Smooth muscle cell (in vitro differentiated cells): ENCODE results near the gene PPIE. TPM values are rescaled to one million over a fixed set of nuclear protein-coding genes. Genes with fewer than 3 reads are reported as not detected.

Experiments
- DNase-seq: peaks from one replicate; lab custom pipeline; 2025; ENCODE audit not compliant: unreplicated experiment; lab: John Stamatoyannopoulos, UW
- H2AFZ ChIP-seq: fragments of 200-600 bp; sonication (generic); 2 replicates; pipeline ENCODE4 v1.6.0; 2016; ENCODE audit warnings: antibody characterized with exemption, low read depth, mild to moderate bottlenecking
- H3F3A ChIP-seq: fragments of 200-600 bp; sonication (generic); 2 replicates; pipeline ENCODE4 v1.6.0; 2017; ENCODE audit warnings: antibody characterized with exemption, low read depth
- H3K27ac ChIP-seq: fragments of 200-600 bp; sonication (generic); 2 replicates; pipeline ENCODE4 v1.5.1; 2016; ENCODE audit warnings: low read depth, mild to moderate bottlenecking
- H3K27me3 ChIP-seq: fragments of 200-600 bp; sonication (generic); 2 replicates; pipeline ENCODE4 v1.6.1; 2016; ENCODE audit warnings: low read depth, mild to moderate bottlenecking
- H3K36me3 ChIP-seq: fragments of 200-600 bp; sonication (generic); 2 replicates; pipeline ENCODE4 v1.5.1; 2016; ENCODE audit warnings: low read depth
- H3K4me1 ChIP-seq: fragments of 200-600 bp; sonication (generic); 2 replicates; pipeline ENCODE4 v1.5.1; 2016; ENCODE audit warnings: low read depth
- H3K4me2 ChIP-seq: fragments of 200-600 bp; sonication (generic); 2 replicates; pipeline ENCODE4 v1.6.0; 2016; ENCODE audit warnings: mild to moderate bottlenecking
- H3K4me3 ChIP-seq: fragments of 200-600 bp; sonication (generic); 2 replicates; pipeline ENCODE4 v1.5.1; 2016; ENCODE audit warnings: mild to moderate bottlenecking
- H3K79me2 ChIP-seq: fragments of 200-600 bp; sonication (generic); 2 replicates; pipeline ENCODE4 v1.6.0; 2016; ENCODE audit warnings: low read depth, mild to moderate bottlenecking
- H3K9ac ChIP-seq: fragments of 200-600 bp; sonication (generic); 2 replicates; pipeline ENCODE4 v1.6.0; 2016; ENCODE audit warnings: low read depth
- H3K9me3 ChIP-seq: fragments of 200-600 bp; sonication (generic); replicated peaks from 2 replicates; pipeline ENCODE4 v1.5.1; 2016; ENCODE audit warnings: low read depth
- H4K20me1 ChIP-seq: fragments of 200-600 bp; sonication (generic); 2 replicates; pipeline ENCODE4 v1.6.0; 2016; ENCODE audit warnings: low read depth
- CTCF ChIP-seq: fragments of 200-600 bp; sonication (generic); IDR thresholded peaks from 2 replicates; pipeline ENCODE4 v1.5.1; 2017; ENCODE audit warnings: borderline replicate concordance, mild to moderate bottlenecking, antibody characterized with exemption; ENCODE audit not compliant: insufficient read depth, poor library complexity, severe bottlenecking
- WGBS: methylation state at CpG from one replicate; pipeline ENCODE4 v1.1.7; 2016; ENCODE audit warnings: low lambda C conversion rate; 5-methylcytosine and 5-hydroxymethylcytosine counted together
- polyA plus RNA-seq: library from polyadenylated mRNA; unstranded; fragments of >200 nt; fragmentation: Nextera tagmentation; extraction: Ambion mirVana; gene quantifications from 2 replicates; pipeline ENCODE4 v1.2.1, GENCODE V29; 2016
- total RNA-seq: library from RNA; depleted of rRNA; stranded (reverse); fragments of >200 nt; gene quantifications from 2 replicates; pipeline ENCODE4 v1.2.3, GENCODE V29; 2014

The PPIE gene
- 45.1 and 47.8 TPM in 2 replicates for total RNA-seq
- 62.0 and 75.9 TPM in 2 replicates for polyA plus RNA-seq

GRCh38 chr1:39738622-39739366, at the start of gene PPIE:
PPIE (plus strand) TSS chr1:39738882; CDS start chr1:39738901, 19 bp downstream.
- no peaks in the 10 kb centered on the region for H4K20me1 ChIP-seq
- H3K4me2 ChIP-seq = peak within 1 kb of the TSS; percentile 98
- no peaks in the 10 kb centered on the region for H3K36me3 ChIP-seq
- H3F3A ChIP-seq = no peaks in the 10 kb centered on the region
- H3K4me1 ChIP-seq = peaks cover 10% of the 10 kb centered on the region
- H3K27me3 ChIP-seq = peaks cover 27% of the 10 kb centered on the region
- H2AFZ ChIP-seq = peak within 1 kb of the TSS; percentile 94
- H3K27ac ChIP-seq = no peak within 1 kb of the TSS
- no peak for TF ChIP-seq CTCF
- peak; percentile 47 for DNase-seq
- peak within 1 kb of the TSS; percentile 83 for H3K9ac ChIP-seq
- H3K79me2 ChIP-seq = peaks cover 13% of the 10 kb centered on the region
- peak within 1 kb of the TSS; percentile 91 for H3K4me3 ChIP-seq
- no peaks in the 10 kb centered on the region for H3K9me3 ChIP-seq
- 3% methylated on average over 47 of the region's 52 CpGs for WGBS

GRCh38 chr1:39689214-39689613, 49.5 kb upstream of the PPIE start:
- Histone ChIP-seq H3K79me2 (no peaks in the 10 kb centered on the region), H3K4me3 (no peak overlapping the region), H3K27me3 (peaks cover 95% of the 10 kb centered on the region), H3K9ac (no peak overlapping the region), H3K4me1 (peaks cover 7% of the 10 kb centered on the region), H3K9me3 (no peaks in the 10 kb centered on the region), H3K27ac (no peak overlapping the region), H2AFZ (no peak overlapping the region), H4K20me1 (no peaks in the 10 kb centered on the region), H3K36me3 (no peaks in the 10 kb centered on the region), H3F3A (no peaks in the 10 kb centered on the region), H3K4me2 (no peak overlapping the region)
- DNase-seq = no peak
- WGBS = 84% methylated on average over 2 of the region's 2 CpGs
- TF ChIP-seq CTCF = no peak

GRCh38 chr1:39689635-39690034, 49.0 kb upstream of the PPIE start:
- no peak for DNase-seq
- Histone ChIP-seq H2AFZ (no peak overlapping the region), H3K79me2 (no peaks in the 10 kb centered on the region), H3K27me3 (peaks cover 95% of the 10 kb centered on the region), H3F3A (no peaks in the 10 kb centered on the region), H3K4me1 (peaks cover 7% of the 10 kb centered on the region), H4K20me1 (no peaks in the 10 kb centered on the region), H3K9ac (no peak overlapping the region), H3K9me3 (no peaks in the 10 kb centered on the region), H3K4me3 (no peak overlapping the region), H3K27ac (no peak overlapping the region), H3K4me2 (no peak overlapping the region), H3K36me3 (no peaks in the 10 kb centered on the region)
- TF ChIP-seq CTCF = no peak

- no peak overlapping the region for H2AFZ ChIP-seq
- no peaks in the 10 kb centered on the region for H3K9me3 ChIP-seq
- no peaks in the 10 kb centered on the region for H3F3A ChIP-seq
- TF ChIP-seq CTCF = no peak
- H3K4me3 ChIP-seq = no peak overlapping the region
- no peak overlapping the region for H3K27ac ChIP-seq
- DNase-seq = no peak
- H3K27me3 ChIP-seq = peaks cover 95% of the 10 kb centered on the region
- no peaks in the 10 kb centered on the region for H4K20me1 ChIP-seq
- H3K4me2 ChIP-seq = no peak overlapping the region
- H3K36me3 ChIP-seq = no peaks in the 10 kb centered on the region
- no peak overlapping the region for H3K9ac ChIP-seq
- WGBS = 11% methylated on average over 2 of the region's 2 CpGs
- peaks cover 7% of the 10 kb centered on the region for H3K4me1 ChIP-seq
- H3K79me2 ChIP-seq = no peaks in the 10 kb centered on the region
These were observed 48.5 kb upstream of the PPIE start for GRCh38 chr1:39690225-39690624.
